ENCODE measurements around the gene ODC1.
"Not testable (repeated sequence)": the region's sequence is repeated elsewhere in the genome, so short reads cannot be mapped to it uniquely, and the experiment has no call there.

ODC1 gene

GRCh38 chr2:10478298-10478625 is 30.1 kb upstream of the ODC1 start:
- DNase-seq (ENCODE audit: low read depth): no peak

- no peak for DNase-seq (ENCODE audit: low read depth)
Measured at GRCh38 chr2:10477443-10478297, 29.5 kb upstream of the ODC1 start.

- no peak for DNase-seq (ENCODE audit: low read depth)
Measured at GRCh38 chr2:10476723-10477442, 28.8 kb upstream of the ODC1 start.

- DNase-seq (ENCODE audit: low read depth): no peak
Measured at GRCh38 chr2:10475811-10476660, 27.9 kb upstream of the ODC1 start.

GRCh38 chr2:10475221-10475722 is 27.1 kb upstream of the ODC1 start:
- no peak for DNase-seq (ENCODE audit: low read depth)

- DNase-seq (ENCODE audit: low read depth): no peak
Measured at GRCh38 chr2:10473121-10473756, 25.1 kb upstream of the ODC1 start.

GRCh38 chr2:10471955-10472354 is 23.8 kb upstream of the ODC1 start:
- DNase-seq (ENCODE audit: low read depth): no peak

- no peak for DNase-seq (ENCODE audit: low read depth)
Measured at GRCh38 chr2:10471046-10471571, 23.0 kb upstream of the ODC1 start.

- no peak for DNase-seq (ENCODE audit: low read depth)
Measured at GRCh38 chr2:10469955-10470608, 22.0 kb upstream of the ODC1 start.

GRCh38 chr2:10469301-10469700 is 21.2 kb upstream of the ODC1 start:
- DNase-seq (ENCODE audit: low read depth): no peak

- DNase-seq (ENCODE audit: low read depth): no peak
Measured at GRCh38 chr2:10467401-10467800, 19.3 kb upstream of the ODC1 start.

- no peak for DNase-seq (ENCODE audit: low read depth)
Measured at GRCh38 chr2:10466801-10467200, 18.7 kb upstream of the ODC1 start.

- DNase-seq (ENCODE audit: low read depth): no peak
Measured at GRCh38 chr2:10465910-10466309, 17.8 kb upstream of the ODC1 start.

- DNase-seq (ENCODE audit: low read depth): no peak
Measured at GRCh38 chr2:10462178-10463083, 14.3 kb upstream of the ODC1 start.

GRCh38 chr2:10460366-10460796 is 12.3 kb upstream of the ODC1 start:
- no peak for DNase-seq (ENCODE audit: low read depth)

GRCh38 chr2:10457846-10458598 is 9.9 kb upstream of the ODC1 start:
- peak; percentile 37 for DNase-seq (ENCODE audit: low read depth)

- not testable (repeated sequence) for DNase-seq (ENCODE audit: low read depth)
Measured at GRCh38 chr2:10457195-10457594, 9.1 kb upstream of the ODC1 start.

GRCh38 chr2:10454505-10454904 is 6.4 kb upstream of the ODC1 start:
- peak; percentile 67 for DNase-seq (ENCODE audit: low read depth)

GRCh38 chr2:10453905-10454298 is 5.8 kb upstream of the ODC1 start:
- no peak for DNase-seq (ENCODE audit: low read depth)

Measured in fibroblast of gingiva (primary cell).